SU-DHL-6 (cell line): ENCODE measurements around the gene MBD5.

Experiments
- H2AFZ ChIP-seq: fragments of 200-600 bp; sonication (generic); 2 replicates; pipeline ENCODE4 v1.6.1; 2014; ENCODE audit warnings: low read depth, mild to moderate bottlenecking, moderate library complexity, mixed read lengths, antibody characterized with exemption, low read length; ENCODE audit not compliant: severe bottlenecking
- H3F3A ChIP-seq: fragments of 200-600 bp; shearing (Covaris generic); 2 replicates; pipeline ENCODE4 v1.6.0; 2016; ENCODE audit warnings: antibody characterized with exemption, mild to moderate bottlenecking; ENCODE audit not compliant: insufficient read depth
- H3K27ac ChIP-seq: fragments of 200-600 bp; sonication (generic); 2 replicates; pipeline ENCODE4 v1.5.1; 2016; ENCODE audit warnings: low read depth, mild to moderate bottlenecking, low read length, moderate library complexity, mixed read lengths
- H3K27me3 ChIP-seq: fragments of 200-600 bp; sonication (generic), shearing (Covaris generic); 2 replicates; pipeline ENCODE4 v1.6.0; 2014; ENCODE audit warnings: mild to moderate bottlenecking, low read length
- H3K36me3 ChIP-seq: fragments of 200-600 bp; sonication (generic); 2 replicates; pipeline ENCODE4 v1.6.1; 2014; ENCODE audit warnings: mild to moderate bottlenecking, low read length, mixed read lengths
- H3K4me2 ChIP-seq: fragments of 300-600, 200-600 bp; shearing (Covaris generic), sonication (generic); 2 replicates; pipeline ENCODE4 v1.6.0; 2014; ENCODE audit warnings: low read length, low read depth, mild to moderate bottlenecking; ENCODE audit not compliant: poor library complexity, severe bottlenecking
- H3K4me3 ChIP-seq: fragments of 200-600 bp; sonication (generic); 2 replicates; pipeline ENCODE4 v1.5.1; 2014; ENCODE audit warnings: antibody characterized with exemption, low read length, mild to moderate bottlenecking, mixed read lengths; ENCODE audit not compliant: insufficient read depth, poor library complexity, severe bottlenecking
- H3K79me2 ChIP-seq: fragments of 200-600 bp; sonication (generic); 2 replicates; pipeline ENCODE4 v1.6.1; 2014; ENCODE audit warnings: mild to moderate bottlenecking, low read length, moderate library complexity; ENCODE audit not compliant: insufficient read depth
- H3K9ac ChIP-seq: fragments of 200-600 bp; sonication (generic); 2 replicates; pipeline ENCODE4 v1.7.0; 2014; ENCODE audit warnings: mild to moderate bottlenecking, low read length
- H3K9me2 ChIP-seq: fragments of 200-600 bp; sonication (generic); replicated peaks from 2 replicates; pipeline ENCODE4 v1.6.1; 2014; ENCODE audit warnings: low read length; ENCODE audit not compliant: insufficient read depth
- H3K9me3 ChIP-seq: fragments of 200-600 bp; sonication (generic); 2 replicates; pipeline ENCODE4 v1.6.1; 2014; ENCODE audit warnings: low read length, mixed read lengths; ENCODE audit not compliant: insufficient read depth
- H4K20me1 ChIP-seq: fragments of 200-600 bp; sonication (generic); 2 replicates; pipeline ENCODE4 v1.6.1; 2014; ENCODE audit warnings: low read depth, mild to moderate bottlenecking, antibody characterized with exemption, low read length, moderate library complexity, mixed read lengths
- EZH2phosphoT487 ChIP-seq: fragments of 200-600 bp; sonication (generic), shearing (Covaris generic); conservative IDR thresholded peaks from 2 replicates; pipeline ENCODE4 v1.6.1; 2018; ENCODE audit warnings: mild to moderate bottlenecking, antibody characterized with exemption, low read length, moderate library complexity, mixed read lengths
- TF ChIP-seq, protein P1 (sequence below): fragments of 200-600 bp; sonication (generic); IDR thresholded peaks from one replicate; pipeline ENCODE4 v1.5.1; 2017; ENCODE audit warnings: antibody characterized with exemption, mild to moderate bottlenecking, low read length, moderate library complexity; ENCODE audit not compliant: insufficient read depth, poor library complexity, severe bottlenecking

The MBD5 gene

DNA sequence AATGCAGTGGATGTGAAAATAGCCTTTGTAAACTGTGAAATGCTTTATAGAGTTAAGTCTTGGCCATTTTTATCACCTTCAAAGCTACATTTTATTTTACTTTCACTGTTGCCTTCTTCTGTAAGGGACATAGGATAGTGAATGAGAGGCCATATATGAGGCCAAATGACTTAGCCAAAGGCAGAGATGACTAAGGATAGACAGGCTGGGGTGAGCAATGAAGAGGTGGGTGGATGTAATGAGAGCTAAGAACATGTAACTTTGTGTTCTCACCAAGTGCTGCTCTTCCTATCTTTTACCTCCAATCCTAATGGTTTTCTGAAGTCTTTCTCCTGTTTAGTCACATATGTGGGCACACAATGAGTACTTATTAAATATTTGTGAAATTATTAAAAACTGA lies 101.9 kb downstream of the MBD5 start:
- Histone ChIP-seq H2AFZ (no peak overlapping the region), H3K4me2 (no peak overlapping the region)
- TF ChIP-seq EZH2phosphoT487 = no peak
- TF ChIP-seq, protein P1, sequence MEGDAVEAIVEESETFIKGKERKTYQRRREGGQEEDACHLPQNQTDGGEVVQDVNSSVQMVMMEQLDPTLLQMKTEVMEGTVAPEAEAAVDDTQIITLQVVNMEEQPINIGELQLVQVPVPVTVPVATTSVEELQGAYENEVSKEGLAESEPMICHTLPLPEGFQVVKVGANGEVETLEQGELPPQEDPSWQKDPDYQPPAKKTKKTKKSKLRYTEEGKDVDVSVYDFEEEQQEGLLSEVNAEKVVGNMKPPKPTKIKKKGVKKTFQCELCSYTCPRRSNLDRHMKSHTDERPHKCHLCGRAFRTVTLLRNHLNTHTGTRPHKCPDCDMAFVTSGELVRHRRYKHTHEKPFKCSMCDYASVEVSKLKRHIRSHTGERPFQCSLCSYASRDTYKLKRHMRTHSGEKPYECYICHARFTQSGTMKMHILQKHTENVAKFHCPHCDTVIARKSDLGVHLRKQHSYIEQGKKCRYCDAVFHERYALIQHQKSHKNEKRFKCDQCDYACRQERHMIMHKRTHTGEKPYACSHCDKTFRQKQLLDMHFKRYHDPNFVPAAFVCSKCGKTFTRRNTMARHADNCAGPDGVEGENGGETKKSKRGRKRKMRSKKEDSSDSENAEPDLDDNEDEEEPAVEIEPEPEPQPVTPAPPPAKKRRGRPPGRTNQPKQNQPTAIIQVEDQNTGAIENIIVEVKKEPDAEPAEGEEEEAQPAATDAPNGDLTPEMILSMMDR = no peak

DNA sequence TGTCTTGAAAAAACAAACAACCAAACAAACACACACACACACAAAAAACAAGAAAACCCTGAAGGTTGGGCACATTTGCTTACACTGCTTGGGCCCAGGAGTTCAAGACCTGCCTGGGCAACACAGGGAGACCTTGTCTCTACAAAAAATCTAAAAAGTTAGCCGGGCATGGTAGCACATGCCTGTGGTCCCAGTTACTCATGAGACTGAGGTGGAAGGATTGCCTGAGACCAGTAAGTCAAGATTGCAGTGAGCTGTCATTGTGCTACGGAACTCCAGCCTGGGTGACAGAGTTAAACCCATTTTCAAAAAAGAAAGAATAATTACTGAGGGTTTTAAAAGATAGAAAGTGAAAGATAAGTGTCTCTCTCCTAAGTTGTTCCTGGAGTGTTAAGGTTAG lies 103.4 kb downstream of the MBD5 start:
- no peak for TF ChIP-seq EZH2phosphoT487
- TF ChIP-seq, protein P1 = no peak
- no peaks in the 10 kb centered on the region for H3F3A ChIP-seq
- no peaks in the 10 kb centered on the region for H3K36me3 ChIP-seq
- no peak overlapping the region for H3K27ac ChIP-seq
- H3K9me3 ChIP-seq = no peaks in the 10 kb centered on the region
- H3K9me2 ChIP-seq = no peaks in the 10 kb centered on the region
- no peak overlapping the region for H3K9ac ChIP-seq
- no peak overlapping the region for H2AFZ ChIP-seq
- no peaks in the 10 kb centered on the region for H4K20me1 ChIP-seq
- H3K4me3 ChIP-seq = no peak overlapping the region
- no peaks in the 10 kb centered on the region for H3K79me2 ChIP-seq
- no peaks in the 10 kb centered on the region for H3K27me3 ChIP-seq
- no peak overlapping the region for H3K4me2 ChIP-seq

More for the DNA sequence above, 101.9 kb downstream of the MBD5 start:
- no peaks in the 10 kb centered on the region for H3K36me3 ChIP-seq
- H3K9me3 ChIP-seq = no peaks in the 10 kb centered on the region
- H3K27me3 ChIP-seq = no peaks in the 10 kb centered on the region
- H3K79me2 ChIP-seq = no peaks in the 10 kb centered on the region
- no peak overlapping the region for H3K4me3 ChIP-seq
- no peak overlapping the region for H3K27ac ChIP-seq
- no peaks in the 10 kb centered on the region for H4K20me1 ChIP-seq
- H3F3A ChIP-seq = no peaks in the 10 kb centered on the region
- no peaks in the 10 kb centered on the region for H3K9me2 ChIP-seq
- no peak overlapping the region for H3K9ac ChIP-seq

DNA sequence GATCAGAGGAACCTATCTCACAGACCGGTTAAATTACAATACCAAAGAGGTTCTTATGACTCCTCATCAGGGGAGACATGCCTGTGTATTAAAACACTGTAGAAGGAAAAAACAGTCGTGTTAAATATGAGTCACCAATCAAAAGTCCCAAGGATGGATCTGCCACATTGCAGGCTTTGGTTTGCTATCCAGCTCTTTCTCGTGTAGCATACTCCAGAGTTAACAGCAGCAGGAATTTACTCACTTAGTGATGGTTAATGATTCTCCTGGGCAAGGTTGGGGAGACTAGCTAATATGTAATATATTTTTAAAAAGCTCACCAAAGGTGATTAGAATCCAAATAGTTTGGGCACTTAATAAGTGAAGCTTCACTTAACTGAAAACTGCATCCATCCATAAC lies 109.7 kb downstream of the MBD5 start:
- Histone ChIP-seq H3K36me3 (no peaks in the 10 kb centered on the region), H3K9ac (no peak overlapping the region), H3K4me3 (no peak overlapping the region), H2AFZ (no peak overlapping the region), H3K27ac (no peak overlapping the region), H3K9me2 (no peaks in the 10 kb centered on the region), H3K79me2 (no peaks in the 10 kb centered on the region), H4K20me1 (no peaks in the 10 kb centered on the region), H3K4me2 (no peak overlapping the region), H3K27me3 (no peaks in the 10 kb centered on the region), H3K9me3 (no peaks in the 10 kb centered on the region), H3F3A (no peaks in the 10 kb centered on the region)
- no peak for TF ChIP-seq EZH2phosphoT487
- TF ChIP-seq, protein P1 = no peak
